SK-N-SH (cell line): ENCODE results near the gene DGKI.

Source experiments
- CHD2 ChIP-seq: fragments of 150-350 bp; IDR thresholded peaks from 2 replicates; pipeline ENCODE4 v1.6.1; 2018; ENCODE audit warnings: low read length; ENCODE audit not compliant: partially characterized antibody
- EZH2phosphoT487 ChIP-seq: fragments of 200-600 bp; sonication (generic); IDR thresholded peaks from 2 replicates; pipeline ENCODE4 v1.6.1; 2017; ENCODE audit warnings: low read depth, mixed run types, mild to moderate bottlenecking, antibody characterized with exemption, moderate library complexity, borderline replicate concordance
- FOXM1 ChIP-seq: IDR thresholded peaks from 2 replicates; pipeline ENCODE4 v1.4.0; 2012; ENCODE audit warnings: low read depth, mild to moderate bottlenecking
- GABPA ChIP-seq: IDR thresholded peaks from 2 replicates; pipeline ENCODE4 v1.4.0; 2012; ENCODE audit warnings: low read depth, mild to moderate bottlenecking
- GATA2 ChIP-seq: sonication (generic); formaldehyde crosslinking; IDR thresholded peaks from 2 replicates; pipeline ENCODE4 v1.5.0; 2020; ENCODE audit warnings: mild to moderate bottlenecking, missing genetic modification reagents
- JUND ChIP-seq: IDR thresholded peaks from 2 replicates; pipeline ENCODE4 v1.4.0; 2012
- NRF1 ChIP-seq: IDR thresholded peaks from 2 replicates; pipeline ENCODE4 v1.6.1; 2012; ENCODE audit warnings: low read depth, mild to moderate bottlenecking, low read length
- RAD21 ChIP-seq: IDR thresholded peaks from 2 replicates; pipeline ENCODE4 v1.6.1; 2012; ENCODE audit warnings: mild to moderate bottlenecking, low read length
- RFX5 ChIP-seq: IDR thresholded peaks from 2 replicates; pipeline ENCODE4 v1.6.1; 2012; ENCODE audit warnings: mild to moderate bottlenecking, improper control_type of control experiment, low read length
- SMC3 ChIP-seq: IDR thresholded peaks from 2 replicates; pipeline ENCODE4 v1.6.1; 2012; ENCODE audit warnings: low read depth, low read length, improper control_type of control experiment
- TAF1 ChIP-seq: IDR thresholded peaks from 2 replicates; pipeline ENCODE4 v1.6.1; 2012; ENCODE audit warnings: low read depth, mild to moderate bottlenecking, low read length, moderate library complexity, borderline replicate concordance
- TEAD4 ChIP-seq: IDR thresholded peaks from 2 replicates; pipeline ENCODE4 v1.4.0; 2012; ENCODE audit warnings: mild to moderate bottlenecking, borderline replicate concordance; ENCODE audit not compliant: insufficient read depth
- TF ChIP-seq, protein P1 (sequence below): fragments of 200-600 bp; sonication (generic); IDR thresholded peaks from 2 replicates; pipeline ENCODE4 v1.6.1; 2017; ENCODE audit warnings: antibody characterized with exemption, mild to moderate bottlenecking, moderate library complexity
- TF ChIP-seq, protein P2 (sequence below): IDR thresholded peaks from 2 replicates; pipeline ENCODE4 v1.4.0; 2012; ENCODE audit warnings: low read depth

DNA sequence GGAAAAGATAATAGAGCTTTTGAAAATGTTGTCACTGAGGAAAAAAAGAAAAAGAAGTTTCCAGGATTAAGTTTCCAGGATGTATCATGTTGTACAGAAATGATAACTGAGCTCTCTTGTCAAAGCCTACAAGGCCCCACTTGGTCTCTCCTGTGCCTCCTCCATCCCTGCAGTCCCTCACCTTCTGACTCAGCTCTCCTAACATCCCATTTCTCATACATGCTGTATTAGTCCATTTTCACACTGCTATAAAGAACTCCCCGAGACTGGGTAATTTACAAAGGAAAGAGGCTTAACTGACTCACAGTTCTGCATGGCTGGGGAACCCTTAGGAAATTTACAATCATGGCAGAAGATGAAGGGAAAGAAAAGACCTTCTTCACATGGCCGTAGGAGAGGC is 3.8 kb upstream of the DGKI start:
- TF ChIP-seq, protein P1, sequence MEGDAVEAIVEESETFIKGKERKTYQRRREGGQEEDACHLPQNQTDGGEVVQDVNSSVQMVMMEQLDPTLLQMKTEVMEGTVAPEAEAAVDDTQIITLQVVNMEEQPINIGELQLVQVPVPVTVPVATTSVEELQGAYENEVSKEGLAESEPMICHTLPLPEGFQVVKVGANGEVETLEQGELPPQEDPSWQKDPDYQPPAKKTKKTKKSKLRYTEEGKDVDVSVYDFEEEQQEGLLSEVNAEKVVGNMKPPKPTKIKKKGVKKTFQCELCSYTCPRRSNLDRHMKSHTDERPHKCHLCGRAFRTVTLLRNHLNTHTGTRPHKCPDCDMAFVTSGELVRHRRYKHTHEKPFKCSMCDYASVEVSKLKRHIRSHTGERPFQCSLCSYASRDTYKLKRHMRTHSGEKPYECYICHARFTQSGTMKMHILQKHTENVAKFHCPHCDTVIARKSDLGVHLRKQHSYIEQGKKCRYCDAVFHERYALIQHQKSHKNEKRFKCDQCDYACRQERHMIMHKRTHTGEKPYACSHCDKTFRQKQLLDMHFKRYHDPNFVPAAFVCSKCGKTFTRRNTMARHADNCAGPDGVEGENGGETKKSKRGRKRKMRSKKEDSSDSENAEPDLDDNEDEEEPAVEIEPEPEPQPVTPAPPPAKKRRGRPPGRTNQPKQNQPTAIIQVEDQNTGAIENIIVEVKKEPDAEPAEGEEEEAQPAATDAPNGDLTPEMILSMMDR, result no peak
- no peak for TF ChIP-seq EZH2phosphoT487
- no peak for TF ChIP-seq GABPA
- TF ChIP-seq, protein P2, sequence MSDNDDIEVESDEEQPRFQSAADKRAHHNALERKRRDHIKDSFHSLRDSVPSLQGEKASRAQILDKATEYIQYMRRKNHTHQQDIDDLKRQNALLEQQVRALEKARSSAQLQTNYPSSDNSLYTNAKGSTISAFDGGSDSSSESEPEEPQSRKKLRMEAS, result no peak
- no peak for TF ChIP-seq CHD2
- TF ChIP-seq TAF1, result no peak
- TF ChIP-seq TEAD4, result no peak
- TF ChIP-seq GATA2 (CRISPR knock-in tag), result no peak
- no peak for TF ChIP-seq SMC3
- TF ChIP-seq RFX5, result no peak
- no peak for TF ChIP-seq JUND
- TF ChIP-seq RAD21, result no peak
- no peak for TF ChIP-seq FOXM1
- TF ChIP-seq NRF1, result no peak
